HG03025 (cell line): ENCODE results near the gene NSUN3.
"Not testable (repeated sequence)": the region's sequence is repeated elsewhere in the genome, so short reads cannot be mapped to it uniquely, and the experiment has no call there.

Source experiments
- ATAC-seq: cut with Tn5 transposase; IDR thresholded peaks from one replicate; pipeline ENCODE4 v1.9.1; 2021; ENCODE audit warnings: mild to moderate bottlenecking, moderate library complexity; ENCODE audit not compliant: unreplicated experiment, low FRiP score

Gene NSUN3

DNA sequence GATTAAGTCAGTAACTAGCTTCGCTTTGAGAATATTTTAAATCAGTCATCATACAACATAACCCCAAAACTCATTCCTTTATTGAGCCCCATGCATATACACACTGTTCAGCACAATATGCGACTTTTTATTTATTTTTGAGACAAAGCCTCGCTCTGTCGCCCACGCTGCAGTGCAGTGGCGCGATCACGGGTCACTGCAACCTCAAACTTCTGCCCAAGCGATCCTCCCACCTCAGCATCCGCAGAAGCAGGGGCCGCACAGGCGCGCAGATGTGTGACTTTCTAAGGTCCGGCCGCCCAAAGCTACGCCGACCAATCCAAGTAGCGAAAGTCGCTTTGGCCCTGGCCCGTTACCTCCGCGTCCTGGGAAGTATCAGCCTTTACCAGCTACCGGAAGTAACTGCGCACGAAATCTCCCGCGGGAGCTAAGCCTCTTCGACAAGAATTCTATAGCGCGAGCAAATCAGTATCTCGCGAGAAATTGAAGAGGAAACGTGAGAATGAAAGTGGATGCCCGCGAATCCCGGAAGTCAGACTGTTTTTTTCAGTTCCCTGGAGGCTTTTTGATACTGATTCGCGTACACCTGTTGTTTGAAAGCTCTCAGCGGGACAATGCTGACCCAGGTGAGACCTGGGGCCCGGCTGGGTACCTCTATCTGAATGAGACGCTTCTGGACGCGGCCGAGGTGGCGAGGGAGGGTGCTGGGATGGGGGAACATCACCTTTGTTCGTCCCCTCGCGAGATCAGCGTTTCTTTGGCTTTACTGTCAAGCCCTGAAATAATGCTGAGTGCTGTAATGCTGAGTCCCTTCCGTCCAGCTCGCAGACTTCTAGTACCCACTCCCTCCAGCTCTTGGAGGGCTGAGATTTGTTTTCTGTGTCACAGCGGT lies at the start of gene NSUN3, which contains the start of gene DHFR2:
Gene NSUN3 (plus strand): TSS at position 549 of the 892 bp plus-strand sequence. CDS start 66 bp downstream, at position 615.
Gene DHFR2 (minus strand): TSS at position 404 of the 892 bp plus-strand sequence. CDS start 1,405 bp downstream, outside the sequence.
- ATAC-seq = peak; percentile 96

DNA sequence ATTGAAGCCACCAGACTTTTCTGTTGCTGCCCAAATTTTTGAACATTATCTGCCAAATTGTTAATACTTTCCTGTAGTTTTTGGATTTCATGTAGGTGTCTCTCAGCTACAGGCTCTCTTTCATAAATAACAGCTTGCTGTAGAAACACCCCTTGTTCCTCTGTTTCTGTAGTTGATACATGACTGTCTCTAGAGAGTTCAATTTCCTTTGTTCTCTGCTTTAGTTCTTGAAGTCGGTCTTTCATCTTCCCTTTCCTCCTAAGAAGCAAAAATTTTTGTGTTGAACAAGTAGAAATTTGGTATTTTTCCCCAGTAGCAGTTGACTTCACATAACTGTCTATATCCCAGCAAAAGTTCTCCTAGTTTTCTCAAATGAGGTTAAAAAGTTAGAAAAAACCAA lies 47.8 kb upstream of the NSUN3 start:
- ATAC-seq = no peak

DNA sequence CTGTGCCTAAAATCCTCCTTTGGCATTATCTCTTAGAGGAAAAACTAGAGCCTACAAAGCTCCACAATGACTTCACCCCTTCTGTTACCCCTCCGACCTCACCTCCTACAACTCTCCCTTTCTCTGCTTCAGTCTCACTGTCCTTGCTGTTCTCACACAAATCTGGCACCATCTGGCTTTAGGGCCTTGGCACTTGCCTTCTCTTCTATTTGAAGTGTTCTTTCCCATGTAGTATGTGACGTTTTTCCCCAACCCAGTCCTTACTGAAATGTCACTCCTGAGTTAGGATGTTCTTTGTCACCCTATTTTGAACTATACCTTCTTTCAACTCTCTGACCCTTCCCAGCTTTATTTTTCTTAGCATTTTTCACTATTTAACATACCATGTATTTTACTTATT lies 43.2 kb upstream of the NSUN3 start:
- ATAC-seq = no peak

DNA sequence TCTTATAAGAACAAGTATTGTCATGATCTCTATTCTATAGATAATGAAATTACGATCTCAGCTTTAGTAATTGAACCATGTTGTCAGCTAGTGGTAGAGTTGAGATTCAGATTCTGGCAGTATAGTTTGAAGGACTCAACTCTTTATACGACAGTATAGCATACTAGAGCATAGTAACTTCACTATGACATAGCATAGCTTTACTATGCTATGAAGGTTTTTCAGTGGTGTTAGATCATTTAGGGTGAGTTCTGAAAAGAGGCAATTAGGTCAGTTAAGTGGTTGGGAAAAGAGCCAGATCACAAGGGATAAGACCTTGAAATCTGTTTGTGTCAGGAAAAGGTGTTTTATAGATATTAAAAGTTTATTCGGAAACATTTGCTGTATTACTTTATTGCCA lies 42.6 kb upstream of the NSUN3 start:
- ATAC-seq = no peak

DNA sequence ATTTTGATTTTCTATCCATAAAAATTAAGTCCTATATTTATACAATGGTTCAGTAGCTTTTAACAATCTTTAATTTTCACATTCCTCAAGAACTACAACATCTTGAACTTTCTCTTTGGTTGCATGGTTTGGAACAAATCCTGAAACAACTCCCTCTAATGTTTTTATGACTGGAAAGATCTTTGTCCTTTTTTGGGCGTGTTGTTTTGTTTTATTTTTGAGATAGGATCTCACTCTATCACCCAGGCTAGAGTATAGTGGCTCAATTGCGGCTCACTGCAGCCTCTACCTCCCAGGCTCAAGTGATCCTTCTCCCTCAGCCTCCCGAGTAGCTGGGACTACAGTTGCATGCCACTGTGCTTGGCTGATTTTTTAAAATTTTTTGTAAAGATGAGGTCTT lies 38.5 kb upstream of the NSUN3 start:
- no peak for ATAC-seq

DNA sequence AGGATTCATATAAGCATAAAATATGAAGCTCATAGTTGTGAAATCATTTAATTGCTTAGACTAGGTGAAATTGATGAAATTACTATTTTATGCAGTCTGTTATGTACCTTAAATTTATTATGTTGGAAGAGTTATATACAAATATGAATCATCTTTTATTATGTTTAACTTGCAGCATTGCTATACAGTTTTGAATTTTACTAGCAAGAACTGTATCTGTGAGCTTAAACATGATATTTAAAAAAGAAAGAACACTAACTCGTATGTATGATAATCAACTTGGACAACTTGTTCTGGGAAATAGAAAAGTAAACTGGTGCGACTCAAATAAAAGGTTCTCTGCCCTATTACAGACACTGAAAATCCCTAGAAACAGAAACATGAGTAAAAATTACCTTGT lies 36.2 kb upstream of the NSUN3 start:
- no peak for ATAC-seq

DNA sequence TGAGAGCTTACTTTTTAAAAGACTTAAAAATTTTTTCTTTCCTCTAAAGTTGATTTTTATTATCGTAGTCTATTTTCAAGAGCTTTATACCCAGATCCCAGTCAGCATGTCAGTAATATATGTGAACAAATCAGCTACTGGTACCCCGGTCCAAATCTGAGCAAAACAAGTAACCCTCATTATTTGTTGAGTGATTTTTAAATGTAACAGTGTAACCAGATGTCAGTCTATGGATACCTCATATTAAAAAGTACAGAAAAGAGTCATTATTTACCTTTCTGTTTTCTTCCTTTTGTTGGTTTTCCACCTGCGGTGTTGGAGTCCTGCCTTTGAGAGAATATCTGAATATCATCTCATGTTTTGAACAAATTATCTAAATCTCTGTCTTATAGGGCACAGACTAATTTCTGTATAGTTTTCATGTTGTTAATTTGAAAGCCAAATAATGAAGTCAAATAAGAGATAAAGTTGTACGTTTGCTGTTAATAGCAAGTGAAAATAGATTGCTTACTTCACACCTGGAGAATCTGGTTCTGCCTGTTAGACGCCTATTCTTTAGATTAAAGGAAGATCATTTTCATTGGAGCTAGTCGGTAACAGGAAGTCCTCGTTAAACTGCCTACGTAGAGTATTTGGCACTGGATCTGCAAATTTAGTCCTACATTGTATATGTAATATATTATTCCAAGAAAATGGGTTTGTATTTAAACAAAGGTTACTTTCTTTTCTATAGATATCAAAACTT lies 34.6 kb upstream of the NSUN3 start, which contains the start of gene STX19:
Gene STX19 (minus strand): TSS at position 505 of the 745 bp plus-strand sequence. CDS start 13,328 bp downstream, outside the sequence.
- ATAC-seq = no peak

DNA sequence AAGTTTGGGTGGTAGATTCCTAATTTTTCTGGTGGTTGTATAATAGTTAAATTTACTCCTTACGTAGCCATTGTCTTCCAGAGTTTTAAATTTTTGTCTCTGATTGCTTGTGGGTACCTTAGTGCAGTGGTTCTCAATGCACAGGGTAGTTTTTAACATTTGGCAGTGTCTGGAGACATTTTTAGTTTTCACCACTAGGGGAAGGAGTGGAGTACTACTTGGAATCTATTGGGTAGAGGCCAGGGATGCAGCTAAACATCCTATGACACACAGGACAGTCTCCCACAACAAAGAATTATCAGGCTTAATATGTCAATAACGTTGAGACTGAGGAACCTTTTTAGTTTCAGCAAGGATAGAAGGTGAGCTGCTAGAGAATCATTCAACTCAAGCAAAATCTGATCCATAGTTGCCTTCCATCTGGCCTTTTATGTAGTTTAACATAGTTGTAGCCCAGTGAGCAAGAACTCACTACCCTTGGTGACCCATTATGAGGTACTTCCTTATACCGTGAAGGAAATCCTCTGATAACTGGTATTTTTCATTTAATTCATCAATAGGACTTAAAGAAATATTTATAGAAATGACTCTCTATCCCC lies 25.9 kb upstream of the NSUN3 start:
- no peak for ATAC-seq

DNA sequence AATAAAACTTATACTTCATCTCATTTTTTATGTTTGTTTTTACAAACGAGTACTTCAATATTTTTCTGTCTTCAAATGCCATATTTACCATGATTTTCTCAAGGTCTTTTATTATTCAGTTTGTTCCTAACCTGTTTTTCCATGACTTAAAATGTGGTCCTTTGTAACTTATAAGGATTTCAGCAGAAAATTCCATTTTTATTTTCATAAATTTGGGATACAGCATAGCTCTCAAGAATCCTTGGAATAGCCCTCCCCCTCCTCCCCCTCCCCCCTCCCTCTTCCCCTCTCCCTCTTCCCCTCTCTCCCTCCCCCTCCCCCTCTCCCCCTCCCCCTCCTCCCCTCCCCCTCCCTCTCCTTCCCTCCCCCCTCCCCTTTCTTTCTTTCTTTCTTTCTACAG lies 19.6 kb upstream of the NSUN3 start:
- no peak for ATAC-seq

DNA sequence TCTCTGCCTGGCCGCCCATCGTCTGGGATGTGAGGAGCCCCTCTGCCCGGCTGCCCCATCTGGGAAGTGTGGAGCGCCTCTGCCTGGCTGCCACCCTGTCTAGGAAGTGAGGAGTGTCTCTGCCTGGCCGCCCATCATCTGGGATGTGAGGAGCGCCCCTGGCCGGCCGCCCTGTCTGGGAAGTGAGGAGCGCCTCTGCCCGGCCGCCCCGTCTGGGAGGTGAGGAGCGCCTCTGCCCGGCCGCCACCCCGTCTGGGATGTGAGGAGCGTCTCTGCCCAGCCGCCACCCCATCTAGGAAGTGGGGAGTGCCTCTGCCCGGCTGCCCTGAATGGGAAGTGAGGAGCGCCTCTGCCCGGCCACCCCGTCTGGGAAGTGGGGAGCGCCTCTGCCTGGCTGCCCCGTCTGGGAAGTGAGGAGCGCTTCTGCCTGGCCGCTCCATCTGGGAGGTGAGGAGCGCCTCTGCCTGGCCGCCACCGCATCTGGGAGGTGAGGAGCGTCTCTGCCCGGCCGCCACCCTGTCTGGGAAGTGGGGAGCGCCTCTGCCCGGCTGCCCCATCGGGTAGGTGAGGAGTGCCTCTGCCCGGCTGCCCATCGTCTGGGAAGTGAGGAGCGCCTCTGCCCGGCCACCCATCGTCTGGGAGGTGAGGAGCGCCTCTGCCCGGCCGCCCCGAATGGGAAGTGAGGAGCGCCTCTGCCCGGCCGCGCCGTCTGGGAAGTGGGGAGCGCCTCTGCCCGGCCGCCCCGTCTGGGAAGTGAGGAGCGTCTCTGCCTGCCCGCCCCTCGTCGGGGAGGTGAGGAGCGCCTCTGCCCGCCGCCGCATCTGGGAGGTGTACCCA lies 18.5 kb upstream of the NSUN3 start:
- not testable (repeated sequence) for ATAC-seq

DNA sequence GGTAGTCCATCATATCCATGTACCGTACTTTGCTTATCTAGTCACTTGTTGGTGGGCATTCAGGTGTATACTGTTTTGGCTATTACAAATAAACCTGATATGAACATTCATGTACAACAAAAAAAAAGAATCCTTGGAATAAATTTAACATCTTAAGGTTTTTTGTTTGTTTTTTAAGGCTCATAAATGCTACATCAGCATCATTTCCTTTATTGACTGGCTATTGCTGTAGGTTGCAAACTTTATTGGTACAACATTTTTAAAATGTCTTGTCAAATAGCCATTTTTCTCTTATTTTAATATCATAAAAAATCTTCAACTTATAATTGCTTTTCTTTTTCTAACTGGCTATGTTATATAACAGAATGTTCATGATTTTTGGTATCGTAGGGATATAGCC lies 16.3 kb upstream of the NSUN3 start:
- no peak for ATAC-seq

DNA sequence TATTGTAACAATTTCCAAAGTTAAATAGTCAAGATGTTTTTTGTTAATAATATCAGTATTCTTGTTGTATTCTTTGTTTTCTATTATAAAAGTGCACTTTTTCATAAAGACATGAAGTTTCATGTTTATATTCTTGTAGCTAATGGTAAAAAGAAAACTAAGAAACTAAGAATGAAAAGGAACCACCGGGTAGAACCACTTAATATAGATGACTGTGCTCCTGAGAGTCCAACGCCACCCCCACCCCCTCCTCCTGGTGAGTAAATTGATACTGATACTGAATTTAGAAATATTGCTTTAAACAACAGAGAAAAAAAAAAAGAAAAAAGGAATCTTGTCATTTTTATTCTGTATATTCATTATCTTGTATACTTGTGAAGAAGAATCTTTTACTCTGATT lies 13.6 kb upstream of the NSUN3 start:
- no peak for ATAC-seq

DNA sequence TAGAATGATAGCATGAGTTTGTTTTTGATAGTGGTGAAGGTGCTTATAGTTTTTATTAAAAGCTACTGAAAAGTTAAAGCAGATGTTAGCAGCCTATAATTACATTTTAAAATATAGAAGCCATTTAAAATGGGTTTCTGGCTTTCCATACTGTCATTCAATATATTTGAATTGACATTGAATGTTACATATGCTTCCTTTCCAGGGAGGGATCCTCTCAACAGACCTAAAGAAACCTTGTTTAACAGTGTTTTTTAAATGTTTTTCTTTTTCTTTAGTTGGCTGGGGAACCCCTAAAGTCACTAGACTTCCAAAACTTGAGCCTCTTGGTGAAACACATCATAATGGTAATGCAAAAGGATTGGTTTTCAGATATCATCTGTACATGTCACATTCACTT lies 12.3 kb upstream of the NSUN3 start:
- no peak for ATAC-seq

DNA sequence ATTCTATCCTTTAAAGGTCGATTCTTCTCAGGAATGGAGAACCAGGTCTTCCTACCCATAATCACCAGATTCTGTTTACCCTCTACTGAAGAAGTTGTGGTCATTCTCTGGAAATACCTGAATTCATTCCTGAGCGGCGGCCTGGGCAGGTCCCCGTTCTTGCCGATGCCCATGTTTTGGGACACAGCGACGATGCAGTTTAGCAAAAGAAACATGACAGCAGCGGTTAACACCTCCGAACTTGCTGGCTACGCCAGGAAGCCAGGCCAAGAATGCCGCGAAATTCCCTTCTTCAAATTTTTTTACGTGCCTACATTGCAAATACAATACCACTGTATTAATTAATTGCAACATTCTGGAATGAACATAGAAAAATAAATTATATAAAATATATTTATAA lies 1.6 kb upstream of the NSUN3 start:
- ATAC-seq = no peak

DNA sequence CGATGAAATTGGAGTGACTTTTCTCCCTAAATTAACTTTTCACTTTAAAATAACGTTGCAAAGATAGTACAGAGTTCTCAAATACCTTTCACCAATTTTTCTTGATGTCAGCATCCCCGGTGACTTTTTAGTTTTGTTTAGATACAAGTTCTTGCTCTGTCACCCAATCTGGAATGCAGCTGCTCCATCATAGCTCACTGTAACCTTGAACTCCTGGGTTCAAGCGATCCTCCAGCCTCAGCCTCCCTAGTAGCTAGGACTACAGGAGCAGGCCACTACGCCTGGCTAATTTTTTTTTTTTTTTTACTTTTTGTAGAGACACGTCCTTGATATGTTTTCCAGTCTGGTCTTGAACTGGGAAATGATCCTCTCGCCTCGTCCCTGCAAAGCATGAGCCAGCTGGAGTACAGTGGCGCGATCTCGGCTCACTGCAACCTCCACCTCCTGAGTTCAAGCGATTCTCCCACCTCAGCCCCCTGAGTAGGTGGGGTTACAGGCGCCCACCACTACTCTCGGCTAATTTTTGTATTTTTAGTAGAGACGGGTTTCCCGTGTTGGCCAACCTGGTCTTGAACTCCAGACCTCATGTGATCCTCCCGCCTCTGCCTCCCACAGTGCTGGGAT lies 747 bp downstream of the NSUN3 start:
- ATAC-seq = no peak

DNA sequence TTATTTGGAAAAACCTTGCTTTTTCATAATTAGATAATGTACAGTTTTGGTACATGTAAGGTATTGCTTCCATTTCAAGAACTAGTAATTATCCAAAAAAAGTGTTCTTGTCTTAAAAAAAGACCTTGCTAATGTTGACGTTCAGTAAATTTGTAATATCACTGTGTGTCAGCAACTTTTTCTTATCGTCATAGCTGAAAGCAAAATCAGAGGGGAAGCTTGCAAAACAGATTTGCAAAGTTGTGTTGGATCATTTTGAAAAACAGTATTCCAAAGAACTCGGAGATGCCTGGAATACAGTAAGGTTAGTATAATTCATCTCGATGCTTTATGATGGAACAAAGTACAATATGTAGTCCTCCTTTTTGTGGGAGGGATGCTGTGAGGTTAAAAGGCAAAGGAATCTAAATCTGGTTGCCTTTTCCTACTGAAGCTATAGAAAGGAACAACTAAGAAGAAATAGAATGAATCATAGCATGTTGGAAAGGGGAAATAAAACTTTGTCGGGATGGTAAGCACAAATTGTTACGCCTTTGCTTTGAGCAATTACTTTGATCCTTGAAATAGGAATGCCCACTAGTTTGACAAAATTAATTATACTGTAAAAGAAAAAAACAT lies 1.5 kb downstream of the NSUN3 start:
- ATAC-seq = no peak

DNA sequence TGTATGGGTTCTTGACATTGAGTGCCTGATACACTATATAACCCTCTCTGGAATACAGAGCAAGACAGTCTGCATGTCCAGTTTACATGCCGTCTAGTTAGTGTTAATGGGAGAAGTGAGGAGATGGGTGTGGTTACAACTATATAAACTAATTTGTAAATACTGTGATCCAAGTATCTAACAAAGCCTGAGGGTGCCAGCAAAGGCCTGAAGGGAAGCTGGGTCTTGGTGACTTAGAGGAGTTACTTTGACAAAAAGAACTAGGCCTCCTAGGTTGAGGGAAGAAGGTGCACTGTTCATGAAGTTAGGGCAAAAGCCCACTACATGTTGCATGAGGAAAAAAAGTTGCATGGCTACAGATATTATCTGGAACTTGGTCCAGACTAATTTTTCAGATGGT lies 2.3 kb downstream of the NSUN3 start:
- no peak for ATAC-seq

DNA sequence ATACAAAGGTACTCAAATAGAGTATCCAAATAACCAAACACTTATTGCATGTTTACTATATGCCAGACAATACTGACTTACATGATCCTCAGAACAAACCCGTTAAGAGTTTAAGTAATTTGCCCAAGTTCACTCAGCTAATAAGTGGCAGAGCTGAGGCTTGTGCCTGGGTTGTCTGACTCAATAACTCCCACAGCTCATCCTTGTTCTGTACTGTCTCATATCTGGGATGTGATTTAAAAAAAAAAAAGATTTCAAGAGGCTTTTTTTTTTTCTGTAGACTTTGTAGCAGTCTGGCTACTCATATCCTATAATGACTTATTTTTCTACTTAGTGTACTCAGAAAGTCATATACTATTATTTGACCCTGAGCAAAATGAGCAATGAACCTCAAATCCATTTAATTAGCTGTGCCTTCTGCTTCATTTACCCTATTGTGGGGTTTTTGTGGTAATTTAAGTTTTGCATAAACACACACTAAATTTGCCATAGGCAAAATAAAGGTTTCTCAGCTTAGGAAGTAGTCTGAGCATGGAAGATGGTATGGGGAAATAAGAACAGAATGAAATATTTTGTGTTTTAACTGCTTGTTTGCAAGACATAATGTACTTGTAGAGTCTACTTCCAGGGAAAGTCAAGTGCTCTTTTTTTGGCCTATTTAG lies 3.1 kb downstream of the NSUN3 start:
- ATAC-seq = no peak
